ENCODE results near the gene XIRP2.

XIRP2 gene

GRCh38 chr2:166888180-166888579 is at the start of gene XIRP2:
Gene XIRP2, plus strand, starts transcription at chr2:166888480. Its CDS starts 15,003 bp downstream, at chr2:166903483.
- DNase-seq (ENCODE audit: low read depth, low spot score) = no peak

GRCh38 chr2:166841152-166841551 is 47.1 kb upstream of the XIRP2 start:
- no peak for DNase-seq (ENCODE audit: low read depth, low spot score)

GRCh38 chr2:166841679-166842078 is 46.6 kb upstream of the XIRP2 start:
- no peak for DNase-seq (ENCODE audit: low read depth, low spot score)

- no peak for DNase-seq (ENCODE audit: low read depth, low spot score)
Observed at GRCh38 chr2:166844111-166844510, 44.2 kb upstream of the XIRP2 start.

GRCh38 chr2:166862468-166863132 is 25.7 kb upstream of the XIRP2 start:
- DNase-seq (ENCODE audit: low read depth, low spot score) = no peak

GRCh38 chr2:166867874-166868514 is 20.3 kb upstream of the XIRP2 start:
- no peak for DNase-seq (ENCODE audit: low read depth, low spot score)

GRCh38 chr2:166870346-166870745 is 17.9 kb upstream of the XIRP2 start:
- DNase-seq (ENCODE audit: low read depth, low spot score) = no peak

- DNase-seq (ENCODE audit: low read depth, low spot score) = no peak
Observed at GRCh38 chr2:166881177-166881576, 7.1 kb upstream of the XIRP2 start.

GRCh38 chr2:166882851-166883250 is 5.4 kb upstream of the XIRP2 start:
- DNase-seq (ENCODE audit: low read depth, low spot score) = no peak

- DNase-seq (ENCODE audit: low read depth, low spot score) = peak; percentile 53
Observed at GRCh38 chr2:166891727-166892126, 3.4 kb downstream of the XIRP2 start.

- no peak for DNase-seq (ENCODE audit: low read depth, low spot score)
Observed at GRCh38 chr2:166892397-166892796, 4.1 kb downstream of the XIRP2 start.

GRCh38 chr2:166895243-166895642 is 7.0 kb downstream of the XIRP2 start:
- DNase-seq (ENCODE audit: low read depth, low spot score) = no peak

- DNase-seq (ENCODE audit: low read depth, low spot score) = no peak
Observed at GRCh38 chr2:166897666-166898065, 9.4 kb downstream of the XIRP2 start.

- DNase-seq (ENCODE audit: low read depth, low spot score) = no peak
Observed at GRCh38 chr2:166899676-166900075, 11.4 kb downstream of the XIRP2 start.

GRCh38 chr2:166900700-166901099 is 12.4 kb downstream of the XIRP2 start:
- DNase-seq (ENCODE audit: low read depth, low spot score) = no peak

- no peak for DNase-seq (ENCODE audit: low read depth, low spot score)
Observed at GRCh38 chr2:166901336-166901735, 13.1 kb downstream of the XIRP2 start.

GRCh38 chr2:166916987-166917386 is 28.7 kb downstream of the XIRP2 start:
- DNase-seq (ENCODE audit: low read depth, low spot score) = no peak

GRCh38 chr2:166917415-166917814 is 29.1 kb downstream of the XIRP2 start:
- peak; percentile 2 for DNase-seq (ENCODE audit: low read depth, low spot score)

- no peak for DNase-seq (ENCODE audit: low read depth, low spot score)
Observed at GRCh38 chr2:166921261-166921896, 33.1 kb downstream of the XIRP2 start.

GRCh38 chr2:166924967-166925366 is 36.7 kb downstream of the XIRP2 start:
- DNase-seq (ENCODE audit: low read depth, low spot score) = no peak

GRCh38 chr2:166926657-166927056 is 38.4 kb downstream of the XIRP2 start:
- DNase-seq (ENCODE audit: low read depth, low spot score) = no peak

GRCh38 chr2:166932032-166932431 is 43.8 kb downstream of the XIRP2 start:
- DNase-seq (ENCODE audit: low read depth, low spot score) = no peak

- DNase-seq (ENCODE audit: low read depth, low spot score) = no peak
Observed at GRCh38 chr2:166934817-166935216, 46.5 kb downstream of the XIRP2 start.

Measured in astrocyte of the hippocampus (primary cell).